ENCODE data around the gene IFNGR2. TPM values are rescaled to one million over a fixed set of nuclear protein-coding genes. Genes with fewer than 3 reads are reported as not detected.

The IFNGR2 gene
- total and polyA plus RNA-seq, 2 of the 4 experiments (the other 2 are of a cell fraction) = 66.0 to 73.8 TPM

DNA sequence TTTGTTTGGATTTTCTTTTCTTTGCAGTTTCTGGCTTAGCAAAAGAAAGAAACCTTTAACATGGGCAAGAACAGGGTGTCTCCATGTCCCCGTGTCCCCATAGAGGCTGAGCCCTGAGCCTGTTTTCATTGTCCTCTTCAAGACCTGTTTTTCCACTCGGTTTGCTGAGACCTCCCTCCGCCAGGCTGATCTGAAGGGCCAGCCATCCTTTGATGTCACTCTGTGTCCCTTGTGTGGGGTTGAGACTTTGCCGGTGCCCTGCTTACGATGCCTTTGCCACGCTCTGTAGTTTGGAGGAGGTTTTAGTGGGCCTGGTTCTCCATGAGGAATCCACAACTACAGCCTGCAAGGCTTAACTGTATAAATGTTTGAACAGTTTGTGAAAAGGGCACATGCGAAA, 23.8 kb downstream of the IFNGR2 start:
- Histone ChIP-seq H4K20me1 (ENCODE audit: insufficient read depth, low read length) (peaks cover 8% of the 10 kb centered on the region; the same call in 1 of the 2 replicates), H2BK120ac (ENCODE audit: low read depth, low read length) (no peak overlapping the region), H3K23ac (ENCODE audit: low read depth, low read length) (no peak overlapping the region), H3K4me2 (ENCODE audit: low read depth, low read length) (no peak overlapping the region), H3K79me1 (ENCODE audit: low read depth in 1 of 2, low read length in 2 of 2) (peaks cover 13 to 57% of the 10 kb centered on the region in 2 experiments), H2AFZ (replicated peaks; ENCODE audit: low read length, poor library complexity) (no peak overlapping the region), H3K4ac (ENCODE audit: low read depth, low read length) (no peak overlapping the region), H3K4me3 (ENCODE audit: insufficient read depth, low read depth, low read length) (no peak overlapping the region), H4K5ac (ENCODE audit: low read depth, low read length) (no peak overlapping the region), H3K27ac (ENCODE audit: insufficient read depth, low read length) (no peak overlapping the region), H3K56ac (ENCODE audit: extremely low read depth, insufficient read depth, low read length) (no peak overlapping the region), H2BK20ac (ENCODE audit: low read depth, low read length) (no peak overlapping the region), H3K18ac (ENCODE audit: low read depth, low read length) (no peak overlapping the region), H3K9ac (ENCODE audit: low read depth, low read length) (no peak overlapping the region), H3K9me3 (ENCODE audit: control insufficient read depth, insufficient read depth, low read length) (no peaks in the 10 kb centered on the region), H2BK5ac (ENCODE audit: low read depth, low read length, poor library complexity, severe bottlenecking) (no peak overlapping the region), H3K27me3 (ENCODE audit: control insufficient read depth, insufficient read depth, low read length) (no peaks in the 10 kb centered on the region), H3K4me1 (ENCODE audit: control insufficient read depth, insufficient read depth, low read length) (no peaks in the 10 kb centered on the region), H4K91ac (ENCODE audit: insufficient read depth, low read depth, low read length) (no peak overlapping the region), H2AK9ac (replicated peaks; ENCODE audit: low read depth, low read length, poor library complexity) (no peak overlapping the region), H3K36me3 (ENCODE audit: control insufficient read depth, insufficient read depth, low read length) (peaks cover 53% of the 10 kb centered on the region), H3K9me1 (ENCODE audit: insufficient read depth, low read length) (no peaks in the 10 kb centered on the region; the same call in 1 of the 2 replicates), H4K8ac (ENCODE audit: low read depth in 2 of 2, low read length in 2 of 2) (no peak overlapping the region), H2AK5ac (ENCODE audit: low read depth, low read length) (no peak overlapping the region), H2BK15ac (ENCODE audit: low read depth, low read length) (no peak overlapping the region), H3K14ac (replicated peaks; ENCODE audit: low read depth, low read length) (no peak overlapping the region)
- WGBS, 2 experiments (ENCODE audit: extremely low coverage in 2 of 2, insufficient read length in 1 of 2) = 100% methylated on average over 4 of the region's 7 CpGs; no CpG with 5 or more reads in 1 of the 2 experiments
- in situ Hi-C loops (cut with MboI; ENCODE audit: low sequenced_read_pairs) (loop anchor here (25.0 kb wide), 1 partner anchor 590 kb away; no protein-coding TSS in a partner anchor), intact Hi-C loops (cut with micrococcal nuclease) (no loop called here), dilution Hi-C loops (cut with HindIII; ENCODE audit: low sequenced_read_pairs, unreplicated experiment) (no loop called here)
- DNase-seq (no peak), ATAC-seq (ENCODE audit: low read depth) (no peak)
- TF ChIP-seq MAFK (IDR thresholded peaks at IDR 0.05; ENCODE audit: low read depth, low read length) (no peak), BHLHE40 (IDR thresholded peaks at IDR 0.05; ENCODE audit: low read depth, low read length) (no peak)
- ChIA-PET POLR2A (ENCODE audit: unreplicated experiment) (interaction anchor here (0.6 kb wide), 1 partner anchor 21 kb away, joined by 4 read pairs; no protein-coding TSS in a partner anchor), CTCF (interaction anchor here (0.7 kb wide), 1 partner anchor 230 kb away, joined by 6 read pairs; no protein-coding TSS in a partner anchor)
- BruUV-seq (replicated peaks) = no TSS peak
